Activated T-cell treated with anti-CD3 and anti-CD28 coated beads, Interleukin-2, amount 50 U/mL, for 72 hours (primary cell): ENCODE results near the gene NOL9. TPM values are rescaled to one million over a fixed set of nuclear protein-coding genes. Genes with fewer than 3 reads are reported as not detected.

Experiments used
- ATAC-seq, 2 donors: fragments of 150-1000 bp; cut with Tn5 transposase; replicated peaks in 1 of 2; 2 replicates each; pipeline ENCODE4 v1.10.0; 2021; ENCODE audit warnings: moderate library complexity in 2 of 2, mild to moderate bottlenecking in 1 of 2
- DNase-seq, 2 donors: peaks; one replicate each; pipeline ENCODE4 v3.0.0; 2021 to 2022; ENCODE audit warnings: mixed read lengths in 1 of 2
- H3K27ac Mint-ChIP-seq: one replicate; pipeline ENCODE4 v1.8.0; 2022; ENCODE audit warnings: mild to moderate bottlenecking, moderate library complexity, mixed read lengths
- H3K27me3 Mint-ChIP-seq: one replicate; pipeline ENCODE4 v1.8.0; 2022; ENCODE audit warnings: low read depth, mixed read lengths
- H3K36me3 Mint-ChIP-seq, 2 donors: one replicate each; pipeline ENCODE4 v1.8.0; 2022; ENCODE audit warnings: mixed read lengths in 2 of 2, mild to moderate bottlenecking in 1 of 2; ENCODE audit not compliant: insufficient read depth in 2 of 2
- H3K4me1 Mint-ChIP-seq: one replicate; pipeline ENCODE4 v1.8.0; 2022; ENCODE audit warnings: low read depth, mixed read lengths
- H3K4me3 Mint-ChIP-seq, 2 donors: one replicate each; pipeline ENCODE4 v1.8.0; 2022; ENCODE audit warnings: mild to moderate bottlenecking in 2 of 2, mixed read lengths in 2 of 2, moderate library complexity in 2 of 2
- H3K9me3 Mint-ChIP-seq, 2 donors: one replicate each; pipeline ENCODE4 v1.8.0; 2022; ENCODE audit warnings: mixed read lengths in 2 of 2
- total RNA-seq, 2 donors: library from RNA; stranded (reverse); gene quantifications; one replicate each; pipeline ENCODE4 v1.2.3, GENCODE V29; 2022

The NOL9 gene
- total RNA-seq, 2 donors from 2014 or later = 35.8 to 42.3 TPM

DNA sequence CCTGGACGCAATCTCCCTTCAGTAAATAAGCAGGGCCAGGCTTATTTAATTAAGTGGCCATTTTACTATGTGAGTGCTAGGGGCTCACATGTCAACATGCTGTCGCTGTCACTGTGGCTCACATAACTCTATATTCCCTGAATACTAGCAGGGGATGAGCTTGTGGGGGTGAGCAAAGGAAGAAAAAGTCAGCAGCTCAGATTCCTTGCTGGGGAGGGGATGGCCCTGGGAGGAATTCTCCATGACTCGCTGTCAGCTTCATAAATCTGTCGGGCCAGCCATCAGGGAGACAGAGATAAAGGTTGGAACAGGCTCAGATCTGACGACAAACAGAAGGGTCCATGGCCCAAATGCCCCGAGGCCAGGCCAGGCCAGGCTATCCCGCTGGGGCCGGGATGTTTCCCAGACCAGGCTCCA, 36.9 kb downstream of the NOL9 start:
- Mint-ChIP-seq H3K36me3 (no peaks in the 10 kb centered on the region), H3K4me1 (no peaks in the 10 kb centered on the region), H3K27ac (no peak overlapping the region), H3K27me3 (no peaks in the 10 kb centered on the region), H3K4me3 (no peak overlapping the region), H3K9me3 (no peaks in the 10 kb centered on the region)
- ATAC-seq (no peak), DNase-seq (no peak)

DNA sequence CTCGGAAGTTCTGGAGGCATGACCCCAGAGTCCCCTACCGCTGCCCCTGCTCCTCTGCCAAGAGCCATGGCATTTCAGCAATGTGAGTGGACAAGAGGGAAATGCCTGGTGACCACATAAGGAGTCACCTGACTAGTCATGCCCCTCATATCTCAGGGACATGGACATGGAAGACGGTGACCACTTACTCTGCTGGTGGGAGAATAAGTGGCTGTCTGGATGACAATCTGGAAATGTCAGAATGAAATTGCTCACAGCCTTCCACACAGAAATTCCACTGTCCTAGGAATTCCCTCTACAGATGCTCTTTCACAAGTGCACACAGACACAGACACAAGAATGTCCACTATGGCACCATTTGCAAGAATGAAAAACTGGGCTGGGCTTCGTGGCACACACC, 38.5 kb downstream of the NOL9 start:
- H3K27ac Mint-ChIP-seq = no peak overlapping the region
- H3K27me3 Mint-ChIP-seq = no peaks in the 10 kb centered on the region
- H3K4me3 Mint-ChIP-seq = no peak overlapping the region
- DNase-seq (no peak), ATAC-seq (no peak)
- no peaks in the 10 kb centered on the region for H3K36me3 Mint-ChIP-seq
- no peaks in the 10 kb centered on the region for H3K9me3 Mint-ChIP-seq
- H3K4me1 Mint-ChIP-seq = no peaks in the 10 kb centered on the region

DNA sequence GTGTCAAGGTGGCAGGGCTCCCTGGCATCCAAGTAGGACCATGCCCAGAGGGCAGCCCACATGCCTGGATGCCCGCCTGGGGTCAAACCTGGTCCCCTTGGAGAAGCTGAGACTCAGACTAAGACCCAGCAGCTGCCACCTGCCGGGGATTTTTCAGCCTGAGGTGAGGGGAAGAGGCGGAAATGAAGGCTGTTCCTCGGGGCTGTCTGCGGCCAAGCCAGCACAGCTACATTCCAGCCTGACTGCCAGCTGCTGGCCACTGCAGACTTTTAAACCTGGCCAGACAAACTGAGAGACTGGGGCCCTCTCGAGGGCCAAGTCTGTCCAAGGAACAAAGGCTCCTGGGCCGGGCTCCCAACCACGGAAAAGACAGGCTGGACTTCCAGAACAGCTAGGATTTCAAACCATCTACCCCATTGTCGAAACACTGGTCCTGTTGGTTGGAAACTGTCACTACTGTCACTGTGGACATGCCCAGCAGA, 41.0 kb downstream of the NOL9 start:
- Mint-ChIP-seq H3K4me3 (no peak overlapping the region), H3K36me3 (no peaks in the 10 kb centered on the region), H3K27me3 (no peaks in the 10 kb centered on the region), H3K27ac (no peak overlapping the region), H3K9me3 (no peaks in the 10 kb centered on the region), H3K4me1 (no peaks in the 10 kb centered on the region)
- ATAC-seq (no peak), DNase-seq (no peak)

DNA sequence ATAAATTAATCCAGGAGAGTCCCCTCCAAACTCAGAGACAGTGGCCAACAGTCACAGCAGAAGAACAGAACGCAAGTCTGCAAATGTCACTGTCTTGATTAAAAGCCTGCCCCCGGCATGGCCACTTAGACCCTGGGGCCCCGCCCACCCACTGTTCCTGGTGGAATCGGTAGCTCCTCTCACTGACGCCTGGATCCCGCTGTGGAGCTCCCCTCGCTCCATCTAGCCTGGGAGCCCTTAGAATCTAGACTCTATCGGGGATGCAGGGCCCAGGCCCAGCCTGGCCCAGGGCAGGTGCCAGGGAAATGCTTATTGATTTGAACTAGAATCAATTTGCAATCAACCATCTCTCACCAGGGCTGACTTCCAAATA, 41.4 kb downstream of the NOL9 start:
- ATAC-seq (no peak), DNase-seq (no peak)
- Mint-ChIP-seq H3K4me3 (no peak overlapping the region), H3K9me3 (no peaks in the 10 kb centered on the region), H3K4me1 (no peaks in the 10 kb centered on the region), H3K27ac (no peak overlapping the region), H3K27me3 (no peaks in the 10 kb centered on the region), H3K36me3 (no peaks in the 10 kb centered on the region)

DNA sequence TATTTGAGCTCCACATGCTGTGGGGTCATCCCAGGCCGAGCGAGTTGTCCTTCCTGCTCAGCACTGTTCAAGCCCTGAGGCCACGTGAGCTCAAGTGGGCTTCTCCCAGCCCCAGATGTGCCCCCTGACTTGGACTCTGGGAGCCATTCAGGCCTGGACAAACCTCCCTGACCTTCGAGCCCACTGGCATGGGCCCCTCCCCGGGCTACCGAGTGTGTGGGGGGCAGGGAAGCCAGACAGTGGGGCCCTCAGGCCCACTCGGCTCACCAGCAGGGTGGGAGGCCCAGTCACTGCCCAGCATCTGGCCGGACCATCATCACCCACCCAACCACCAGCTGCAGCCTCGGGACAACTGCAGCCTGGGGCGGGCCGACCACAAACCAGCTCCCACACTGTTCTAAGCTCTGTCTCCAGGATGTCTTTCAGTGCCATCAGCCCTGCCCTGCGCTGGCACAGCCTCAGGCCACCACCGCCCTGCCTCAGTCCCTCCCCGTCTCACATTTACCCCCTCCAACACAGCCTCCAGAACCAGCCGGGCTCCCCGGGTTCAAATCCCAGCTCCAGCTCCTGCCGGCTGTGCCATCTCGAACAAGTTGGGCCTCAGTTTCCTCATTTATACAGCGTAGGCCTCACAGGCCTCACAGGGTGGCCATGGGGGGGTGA, 41.9 kb downstream of the NOL9 start:
- Mint-ChIP-seq H3K4me1 (no peaks in the 10 kb centered on the region), H3K9me3 (no peaks in the 10 kb centered on the region), H3K4me3 (no peak overlapping the region), H3K27ac (no peak overlapping the region), H3K27me3 (no peaks in the 10 kb centered on the region), H3K36me3 (no peaks in the 10 kb centered on the region)
- DNase-seq = no peak
- no peak for ATAC-seq

DNA sequence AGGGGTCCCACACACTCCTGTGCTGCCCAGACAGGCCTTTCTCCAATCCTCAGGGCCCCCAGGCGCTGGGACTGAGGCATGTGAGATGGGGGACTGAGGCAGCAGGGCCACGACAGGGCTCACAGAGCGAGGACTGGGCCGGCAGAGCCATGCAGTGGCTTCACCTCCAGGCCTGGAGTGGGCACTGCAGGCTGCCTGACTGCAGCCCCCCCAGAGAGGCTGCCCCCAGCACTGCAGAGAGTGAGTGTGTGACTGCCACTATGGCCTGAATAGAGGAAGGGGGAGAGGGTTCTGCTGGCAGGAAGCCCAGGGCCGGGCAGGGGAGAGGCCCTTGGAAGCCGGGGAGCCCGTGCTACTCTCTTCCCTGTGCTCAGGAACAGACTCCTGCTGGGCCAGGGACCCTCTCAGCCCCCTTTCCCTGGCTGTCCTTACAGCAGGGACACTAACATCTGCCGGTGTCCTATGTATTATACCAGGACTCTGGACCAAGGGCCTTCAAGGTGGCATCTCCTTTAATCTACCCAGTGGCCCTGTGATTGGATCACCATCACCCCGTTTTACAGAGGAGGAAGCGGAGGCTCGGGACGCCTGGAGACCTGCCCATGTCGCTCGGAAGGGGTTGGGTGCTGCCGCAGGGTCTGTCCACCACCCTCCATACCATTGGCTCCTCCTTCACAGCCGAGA, 42.6 kb downstream of the NOL9 start:
- no peaks in the 10 kb centered on the region for H3K9me3 Mint-ChIP-seq
- no peak overlapping the region for H3K4me3 Mint-ChIP-seq
- no peaks in the 10 kb centered on the region for H3K36me3 Mint-ChIP-seq
- no peak for DNase-seq
- no peak for ATAC-seq
- H3K27me3 Mint-ChIP-seq = no peaks in the 10 kb centered on the region
- H3K4me1 Mint-ChIP-seq = no peaks in the 10 kb centered on the region
- H3K27ac Mint-ChIP-seq = no peak overlapping the region

DNA sequence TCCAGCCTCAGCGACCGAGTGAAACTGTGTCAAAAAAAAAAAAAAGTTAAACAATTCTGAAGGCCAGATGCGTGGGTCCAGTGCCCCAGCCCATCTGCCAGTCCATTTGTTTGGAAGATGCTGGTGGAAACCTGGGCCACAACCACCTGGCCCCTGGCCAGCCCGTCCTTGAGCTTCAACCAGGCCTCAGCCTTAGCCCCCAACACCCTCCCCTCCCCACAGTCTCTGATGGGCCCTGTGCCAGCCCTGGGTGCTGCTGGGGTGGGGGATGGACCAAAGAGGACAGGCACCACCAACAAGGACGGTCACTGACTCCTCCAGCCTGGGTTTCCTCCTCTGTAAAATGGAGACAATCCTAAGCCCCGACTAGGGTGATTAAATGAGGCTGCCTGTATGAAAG, 43.3 kb downstream of the NOL9 start:
- no peak overlapping the region for H3K27ac Mint-ChIP-seq
- no peaks in the 10 kb centered on the region for H3K9me3 Mint-ChIP-seq
- H3K4me3 Mint-ChIP-seq = no peak overlapping the region
- H3K36me3 Mint-ChIP-seq = no peaks in the 10 kb centered on the region
- no peaks in the 10 kb centered on the region for H3K4me1 Mint-ChIP-seq
- no peak for DNase-seq
- ATAC-seq = no peak
- no peaks in the 10 kb centered on the region for H3K27me3 Mint-ChIP-seq

DNA sequence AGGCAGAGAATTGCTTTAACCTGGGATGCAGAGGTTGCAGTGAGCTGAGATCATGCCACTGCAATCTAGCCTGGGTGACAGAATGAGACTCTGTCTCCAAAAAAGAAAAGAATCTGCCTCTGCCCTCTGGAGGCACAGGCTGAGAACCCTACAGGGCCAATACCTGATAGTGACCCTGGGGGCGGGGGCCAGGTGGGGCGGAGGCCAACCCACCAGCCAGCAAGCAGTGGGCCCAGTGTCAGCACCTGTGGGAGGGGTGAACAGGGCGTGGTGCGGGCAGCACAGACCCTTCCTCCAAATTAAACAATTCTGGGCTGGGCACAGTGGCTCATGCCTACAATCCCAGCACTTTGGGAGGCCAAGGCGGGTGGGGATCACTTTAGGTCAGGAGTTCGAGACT, 43.8 kb downstream of the NOL9 start:
- H3K36me3 Mint-ChIP-seq = no peaks in the 10 kb centered on the region
- H3K27me3 Mint-ChIP-seq = no peaks in the 10 kb centered on the region
- H3K4me1 Mint-ChIP-seq = no peaks in the 10 kb centered on the region
- H3K9me3 Mint-ChIP-seq = no peaks in the 10 kb centered on the region
- no peak overlapping the region for H3K27ac Mint-ChIP-seq
- H3K4me3 Mint-ChIP-seq = no peak overlapping the region
- DNase-seq (no peak), ATAC-seq (no peak)

DNA sequence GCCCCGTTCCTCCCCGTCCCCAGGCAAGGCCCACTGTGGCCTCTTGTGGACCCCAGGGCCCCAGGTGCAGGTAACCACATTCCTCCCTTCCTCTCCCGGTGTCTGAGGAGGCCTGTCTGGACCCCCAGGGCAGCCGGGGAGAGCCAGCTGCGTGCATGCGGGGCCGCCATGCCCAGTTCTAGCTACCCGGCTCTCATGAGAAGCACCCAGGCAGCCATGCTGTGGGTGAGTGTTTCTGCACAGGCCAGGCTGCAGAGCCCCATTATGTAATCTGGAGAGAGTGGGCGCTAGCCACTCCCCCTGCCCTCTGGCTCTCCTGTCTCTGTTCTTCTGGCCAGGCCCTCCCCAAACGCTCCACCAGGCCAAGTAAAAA, 44.4 kb downstream of the NOL9 start:
- H3K9me3 Mint-ChIP-seq = no peaks in the 10 kb centered on the region
- no peaks in the 10 kb centered on the region for H3K4me1 Mint-ChIP-seq
- no peak overlapping the region for H3K4me3 Mint-ChIP-seq
- no peak for ATAC-seq
- no peak overlapping the region for H3K27ac Mint-ChIP-seq
- H3K27me3 Mint-ChIP-seq = no peaks in the 10 kb centered on the region
- no peaks in the 10 kb centered on the region for H3K36me3 Mint-ChIP-seq
- DNase-seq = no peak

DNA sequence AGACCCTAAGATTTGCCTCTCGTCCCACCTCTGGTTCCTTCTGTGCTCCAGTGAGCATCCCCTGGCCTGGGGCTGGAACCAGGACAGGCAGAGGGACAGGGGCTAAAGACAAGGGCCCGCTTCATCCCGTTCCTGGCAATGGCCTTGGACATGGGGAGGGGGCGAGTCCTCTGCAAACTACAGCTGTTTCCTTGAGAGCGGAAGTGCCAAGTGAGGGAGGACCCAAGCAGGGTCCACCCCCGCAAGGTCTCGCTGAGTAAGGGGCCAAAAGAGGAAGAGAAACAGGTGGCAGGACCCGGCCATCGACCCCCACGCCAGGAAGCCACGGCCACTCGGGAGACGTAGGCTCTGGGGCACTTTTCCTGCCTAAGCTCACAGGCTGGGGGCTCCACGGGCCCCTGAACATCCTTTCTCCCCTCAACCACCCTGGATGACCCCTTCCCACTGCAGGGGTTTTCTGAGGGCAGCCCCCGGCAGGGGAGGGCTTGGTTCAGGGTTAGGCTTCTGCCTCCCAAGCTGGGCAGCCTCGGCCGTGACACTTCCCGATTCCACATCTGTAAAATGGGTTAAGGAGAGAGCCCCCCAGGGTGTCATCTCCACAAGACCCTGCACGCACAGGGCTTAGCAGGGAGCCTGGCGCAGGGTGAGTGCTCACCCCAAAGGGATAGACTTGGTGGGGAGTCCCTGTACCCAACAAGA, 44.9 kb downstream of the NOL9 start:
- no peak overlapping the region for H3K27ac Mint-ChIP-seq
- H3K36me3 Mint-ChIP-seq = no peaks in the 10 kb centered on the region
- no peaks in the 10 kb centered on the region for H3K27me3 Mint-ChIP-seq
- DNase-seq = no peak
- no peak overlapping the region for H3K4me3 Mint-ChIP-seq
- ATAC-seq = no peak
- no peaks in the 10 kb centered on the region for H3K4me1 Mint-ChIP-seq
- no peaks in the 10 kb centered on the region for H3K9me3 Mint-ChIP-seq

DNA sequence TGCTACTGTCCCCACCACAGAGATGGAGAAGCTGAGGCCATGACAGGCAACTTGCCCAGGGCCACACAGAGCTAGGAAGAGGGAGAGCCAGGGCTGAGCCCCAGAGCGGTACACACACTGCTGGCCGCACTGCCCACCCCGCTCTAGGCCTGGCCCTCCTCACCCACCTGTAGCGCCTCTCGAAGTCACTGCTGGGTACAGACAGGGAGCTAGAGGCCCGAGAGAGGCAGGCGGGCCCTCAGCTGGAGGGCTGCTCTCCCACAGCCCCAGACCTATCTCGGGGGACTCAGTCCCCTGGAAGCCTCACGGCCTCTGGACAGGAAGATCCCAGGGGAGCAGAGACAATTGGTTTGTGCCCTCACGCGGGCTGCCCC, 45.5 kb downstream of the NOL9 start:
- H3K4me3 Mint-ChIP-seq = no peak overlapping the region
- H3K9me3 Mint-ChIP-seq = no peaks in the 10 kb centered on the region
- no peaks in the 10 kb centered on the region for H3K4me1 Mint-ChIP-seq
- no peaks in the 10 kb centered on the region for H3K36me3 Mint-ChIP-seq
- no peak overlapping the region for H3K27ac Mint-ChIP-seq
- ATAC-seq = no peak
- no peak for DNase-seq
- no peaks in the 10 kb centered on the region for H3K27me3 Mint-ChIP-seq

DNA sequence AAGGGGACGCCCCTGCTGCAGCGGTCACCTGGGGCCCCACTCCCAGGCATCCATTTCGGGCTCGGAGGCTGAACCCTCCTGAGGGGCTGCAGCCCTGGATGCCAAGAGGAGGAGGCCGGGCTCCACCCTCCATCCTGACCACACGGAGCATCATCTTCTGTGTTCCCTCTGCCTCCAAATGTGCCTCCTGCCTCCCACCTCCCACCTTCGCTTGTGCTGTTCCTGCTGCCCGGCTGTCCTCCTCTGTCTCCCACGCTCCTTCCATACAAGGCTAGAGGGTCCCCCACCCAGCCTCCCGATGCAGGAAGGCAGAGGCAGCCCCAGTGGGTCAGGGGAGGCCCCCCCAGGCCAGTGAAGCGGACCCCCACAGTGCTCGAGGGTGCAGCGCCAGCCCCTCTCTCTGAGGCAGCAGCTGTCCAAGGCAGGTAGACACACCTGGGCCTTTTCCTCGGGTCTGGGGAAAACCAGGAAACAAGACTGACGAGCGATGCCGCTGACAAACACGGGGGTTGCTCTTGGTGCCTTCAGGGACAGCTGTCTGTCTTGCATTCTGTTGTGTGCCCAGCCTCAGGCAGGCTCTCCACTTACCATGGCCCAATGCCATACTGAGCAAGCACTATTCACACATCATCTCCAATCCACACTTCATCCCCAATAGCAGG, 46.0 kb downstream of the NOL9 start:
- Mint-ChIP-seq H3K36me3 (no peaks in the 10 kb centered on the region), H3K4me3 (no peak overlapping the region), H3K9me3 (no peaks in the 10 kb centered on the region), H3K27ac (no peak overlapping the region), H3K4me1 (no peaks in the 10 kb centered on the region), H3K27me3 (no peaks in the 10 kb centered on the region)
- no peak for ATAC-seq
- no peak for DNase-seq

DNA sequence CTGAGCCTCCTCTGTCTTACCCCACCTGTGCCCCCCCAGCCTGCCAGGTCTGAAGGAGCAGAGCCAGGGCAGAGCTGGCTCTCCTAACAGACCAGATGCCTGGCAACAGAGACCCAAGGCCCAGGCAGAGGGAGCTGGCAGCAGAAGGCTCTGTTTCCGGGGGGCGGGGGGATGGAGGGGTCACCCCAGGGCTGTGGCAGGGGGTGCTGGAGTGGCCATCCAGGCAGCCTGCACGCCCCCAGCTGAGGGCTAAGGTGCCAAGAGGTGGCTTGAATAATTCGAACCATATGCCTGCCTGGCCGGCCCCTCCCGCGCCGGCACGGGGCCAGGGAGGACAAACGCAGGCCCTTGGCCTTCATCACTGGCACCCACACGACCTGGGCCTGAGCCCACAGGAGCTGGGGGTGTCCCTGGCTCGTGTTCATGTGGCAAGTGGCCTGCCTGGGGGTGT, 46.8 kb downstream of the NOL9 start:
- H3K4me3 Mint-ChIP-seq = no peak overlapping the region
- H3K36me3 Mint-ChIP-seq = no peaks in the 10 kb centered on the region
- DNase-seq = no peak
- ATAC-seq = no peak
- H3K27me3 Mint-ChIP-seq = no peaks in the 10 kb centered on the region
- H3K4me1 Mint-ChIP-seq = no peaks in the 10 kb centered on the region
- H3K9me3 Mint-ChIP-seq = no peaks in the 10 kb centered on the region
- no peak overlapping the region for H3K27ac Mint-ChIP-seq
